ENCODE results near the gene OGG1.

Gene OGG1

DNA sequence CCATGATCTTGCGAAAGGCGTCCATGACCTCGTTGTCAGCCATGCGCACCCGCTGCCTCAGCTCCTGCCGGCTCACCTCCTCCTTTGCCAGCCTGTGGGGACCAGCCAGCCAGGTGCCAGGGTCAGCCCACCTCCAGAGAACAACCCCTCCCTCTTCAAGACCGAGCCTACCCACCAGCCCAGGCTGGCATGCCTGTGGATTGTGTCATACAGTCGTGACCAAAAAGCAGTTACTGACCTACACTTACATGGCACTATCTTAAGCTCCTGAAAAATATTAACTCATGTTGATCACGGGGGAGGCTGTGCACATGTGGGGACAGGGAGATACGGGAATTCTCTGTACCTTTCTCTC lies 30.7 kb downstream of the OGG1 start:
- no peak for DNase-seq
- in situ Hi-C loops (cut with MboI; ENCODE audit: low pct_unique_long_range_greater_than_20kb, low sequenced_read_pairs) = no loop called here

DNA sequence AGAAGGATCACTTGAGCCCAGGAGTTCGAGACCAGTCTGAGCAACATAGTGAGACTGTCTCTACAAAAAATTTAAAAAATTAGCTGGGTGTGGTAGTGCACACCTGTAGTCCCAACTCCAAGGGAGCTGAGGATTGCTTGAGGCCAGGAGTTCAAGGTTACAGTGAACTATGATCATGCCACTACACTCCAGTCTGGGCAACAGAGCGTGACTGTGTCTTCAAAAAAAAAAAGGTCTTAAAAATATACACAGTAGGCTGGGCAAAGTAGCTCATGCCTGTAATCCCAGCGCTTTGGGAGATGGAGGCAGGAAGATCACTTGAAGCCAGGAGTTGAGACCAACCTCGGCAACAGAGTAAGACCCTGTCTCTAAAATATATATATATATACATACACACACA lies 31.2 kb downstream of the OGG1 start:
- peak; percentile 37 for DNase-seq
- in situ Hi-C loops (cut with MboI; ENCODE audit: low pct_unique_long_range_greater_than_20kb, low sequenced_read_pairs) = no loop called here

DNA sequence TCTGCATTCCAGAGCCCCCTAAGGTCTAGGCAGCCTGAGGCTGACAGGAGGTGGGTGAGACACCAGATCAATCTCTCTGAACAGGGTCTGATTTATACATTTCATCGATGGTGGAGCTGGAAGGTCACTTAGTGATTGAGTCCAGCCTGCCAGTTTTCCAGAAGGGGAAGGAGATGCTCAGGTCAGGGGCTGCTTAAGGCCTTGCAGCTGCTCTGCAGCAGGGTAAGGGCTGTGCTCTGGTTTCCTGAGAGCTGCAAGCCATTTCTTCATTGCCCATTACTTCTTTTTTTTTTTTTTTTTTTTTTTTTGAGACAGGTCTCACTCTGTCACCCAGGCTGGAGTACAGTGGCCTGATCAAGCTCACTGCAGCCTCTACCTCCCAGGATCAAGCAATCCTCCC lies 31.8 kb downstream of the OGG1 start:
- no peak for DNase-seq
- in situ Hi-C loops (cut with MboI; ENCODE audit: low pct_unique_long_range_greater_than_20kb, low sequenced_read_pairs) = no loop called here

DNA sequence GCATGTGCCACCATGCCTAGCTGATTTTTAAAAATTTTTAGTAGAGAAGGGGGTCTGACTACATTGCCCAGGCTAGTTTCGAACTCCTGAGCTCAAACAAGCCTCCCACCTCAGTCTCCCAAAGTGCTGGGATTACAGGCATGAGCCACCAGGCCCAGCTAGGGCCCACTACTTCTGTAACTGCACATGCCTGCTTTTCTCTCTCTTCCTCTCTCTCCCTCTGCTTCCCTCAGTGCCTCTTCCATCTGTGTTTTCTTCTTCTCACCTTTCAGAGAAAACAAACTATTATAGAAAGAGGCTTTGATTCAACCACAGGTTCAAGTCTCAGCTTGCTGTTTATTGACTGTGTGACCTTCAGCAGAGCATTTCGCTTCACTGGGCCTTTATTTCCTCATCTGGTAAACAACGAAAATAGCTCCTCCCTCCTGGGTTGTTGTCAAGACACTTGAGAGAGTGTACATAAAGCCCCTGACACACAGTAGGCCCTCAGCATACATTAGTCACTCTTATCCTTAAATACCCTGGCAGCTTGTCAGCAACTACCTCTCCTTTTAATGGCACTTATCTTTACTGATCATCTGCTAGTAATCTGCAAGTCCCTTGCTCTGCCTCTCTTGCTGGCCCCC lies 32.3 kb downstream of the OGG1 start:
- in situ Hi-C loops (cut with MboI; ENCODE audit: low pct_unique_long_range_greater_than_20kb, low sequenced_read_pairs) = no loop called here
- DNase-seq = peak; percentile 30

DNA sequence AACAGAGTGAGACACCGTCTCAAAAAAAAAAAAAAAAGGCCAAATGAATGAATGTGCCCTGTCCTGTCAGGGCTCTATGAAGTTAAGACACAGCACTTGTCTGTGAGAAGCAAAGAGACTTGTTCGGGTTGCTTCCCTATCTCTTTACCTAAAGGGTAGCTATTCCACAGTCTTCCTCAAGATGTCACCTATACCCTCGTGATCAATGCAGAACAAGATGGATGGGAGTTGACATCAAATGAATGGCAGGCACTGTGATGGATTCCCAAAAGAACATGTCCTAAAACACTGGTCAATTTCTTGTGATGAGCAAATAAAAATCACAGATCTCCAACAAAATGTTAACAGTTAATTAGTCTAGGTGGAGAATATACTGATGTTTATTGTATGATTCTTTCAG lies 33.0 kb downstream of the OGG1 start:
- peak; percentile 43 for DNase-seq
- in situ Hi-C loops (cut with MboI; ENCODE audit: low pct_unique_long_range_greater_than_20kb, low sequenced_read_pairs) = no loop called here

- no peak for DNase-seq
- in situ Hi-C loops (cut with MboI; ENCODE audit: low pct_unique_long_range_greater_than_20kb, low sequenced_read_pairs) = no loop called here
These were observed 34.2 kb downstream of the OGG1 start for GRCh38 chr3:9783954-9784353.

- in situ Hi-C loops (cut with MboI; ENCODE audit: low pct_unique_long_range_greater_than_20kb, low sequenced_read_pairs) = no loop called here
- no peak for DNase-seq
These were observed 35.2 kb downstream of the OGG1 start for GRCh38 chr3:9784965-9785364.

DNA sequence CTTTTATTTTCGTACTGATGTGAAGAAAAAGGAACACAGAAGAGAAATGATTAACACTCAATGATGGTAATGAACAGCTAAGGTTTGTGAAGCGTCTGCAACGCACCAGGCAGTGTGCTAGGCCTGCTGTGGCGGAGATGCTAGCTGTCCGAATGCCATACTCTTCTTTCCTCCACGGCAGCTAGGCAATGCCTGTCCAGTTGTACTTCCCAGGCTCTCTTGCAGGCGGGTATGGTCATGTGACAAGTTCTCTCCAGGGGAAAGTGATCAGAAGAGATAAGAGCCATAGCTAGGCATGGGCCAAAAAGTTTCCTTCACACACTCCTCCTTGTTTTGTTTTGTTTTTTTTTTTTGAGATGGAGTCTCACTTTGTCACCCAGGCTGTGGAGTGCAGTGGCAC lies 35.9 kb downstream of the OGG1 start:
- DNase-seq = no peak
- in situ Hi-C loops (cut with MboI; ENCODE audit: low pct_unique_long_range_greater_than_20kb, low sequenced_read_pairs) = no loop called here

DNA sequence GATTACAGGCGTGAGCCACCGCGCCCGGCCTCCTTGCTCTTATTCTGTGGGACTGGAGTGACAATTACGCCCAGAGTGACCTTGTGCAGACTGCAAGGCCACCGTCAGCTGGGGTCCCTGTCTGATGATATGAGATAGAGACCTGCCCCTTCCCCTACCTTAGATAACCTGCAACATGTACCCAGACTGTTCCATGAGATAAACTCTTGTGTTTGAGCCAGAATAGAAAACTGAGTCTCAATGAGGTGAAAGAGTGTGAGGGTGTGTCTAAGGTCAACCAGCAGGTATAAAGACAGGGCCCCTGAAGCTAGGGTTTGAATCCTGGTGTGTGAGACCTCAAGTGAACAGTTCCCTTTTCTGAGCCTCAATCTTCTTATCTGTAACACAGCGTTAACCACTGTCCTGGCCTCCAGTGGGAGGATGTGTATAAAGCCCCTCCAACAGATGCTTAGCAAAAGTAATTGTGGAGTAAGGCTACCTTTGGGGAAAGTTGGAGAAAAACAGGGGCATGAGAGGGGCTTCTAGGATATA lies 36.5 kb downstream of the OGG1 start:
- in situ Hi-C loops (cut with MboI; ENCODE audit: low pct_unique_long_range_greater_than_20kb, low sequenced_read_pairs) = no loop called here
- DNase-seq = peak; percentile 59

DNA sequence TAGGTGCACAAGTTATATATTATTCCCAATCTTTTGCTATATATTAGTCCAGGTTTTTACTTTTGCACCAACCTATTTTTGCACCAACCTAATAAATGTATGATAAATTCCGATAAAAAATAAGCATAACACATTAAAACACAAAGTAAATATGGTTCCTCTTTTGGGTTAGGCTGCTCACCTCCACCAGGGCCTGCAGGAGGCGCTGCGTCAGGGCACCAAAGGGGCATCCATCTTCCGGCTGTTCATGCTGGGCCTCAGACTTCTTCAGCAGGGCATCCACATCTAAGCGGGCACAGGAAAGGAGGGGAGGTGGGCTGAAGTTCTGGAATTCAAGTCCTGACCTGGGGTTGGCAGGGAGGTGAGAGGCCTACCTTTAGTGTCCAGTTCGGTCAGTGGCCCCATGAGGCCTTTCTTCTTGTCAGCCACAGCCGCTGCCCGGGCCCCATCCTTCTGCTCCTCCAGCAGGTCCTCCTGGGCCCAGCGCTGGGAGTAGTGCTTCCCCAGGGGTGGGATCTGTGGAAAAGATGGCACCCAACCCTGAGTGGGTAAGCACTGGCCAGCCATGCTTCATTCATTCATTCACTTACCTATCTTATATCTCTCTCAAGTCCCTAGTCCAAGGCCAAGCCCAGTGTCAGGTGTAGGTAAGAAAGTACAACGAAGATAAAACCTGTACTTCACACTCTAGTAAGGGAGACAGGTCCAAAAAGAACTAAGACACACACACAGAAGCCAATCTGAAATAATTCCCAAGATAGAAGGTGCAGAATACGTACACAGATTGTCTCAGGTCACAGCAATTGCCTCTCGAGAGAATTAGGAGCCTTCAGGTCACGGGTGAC lies 37.3 kb downstream of the OGG1 start:
- peak; percentile 48 for DNase-seq
- in situ Hi-C loops (cut with MboI; ENCODE audit: low pct_unique_long_range_greater_than_20kb, low sequenced_read_pairs) = no loop called here

GRCh38 chr3:9787714-9788113 lies 38.0 kb downstream of the OGG1 start:
- in situ Hi-C loops (cut with MboI; ENCODE audit: low pct_unique_long_range_greater_than_20kb, low sequenced_read_pairs) = no loop called here
- DNase-seq = no peak

DNA sequence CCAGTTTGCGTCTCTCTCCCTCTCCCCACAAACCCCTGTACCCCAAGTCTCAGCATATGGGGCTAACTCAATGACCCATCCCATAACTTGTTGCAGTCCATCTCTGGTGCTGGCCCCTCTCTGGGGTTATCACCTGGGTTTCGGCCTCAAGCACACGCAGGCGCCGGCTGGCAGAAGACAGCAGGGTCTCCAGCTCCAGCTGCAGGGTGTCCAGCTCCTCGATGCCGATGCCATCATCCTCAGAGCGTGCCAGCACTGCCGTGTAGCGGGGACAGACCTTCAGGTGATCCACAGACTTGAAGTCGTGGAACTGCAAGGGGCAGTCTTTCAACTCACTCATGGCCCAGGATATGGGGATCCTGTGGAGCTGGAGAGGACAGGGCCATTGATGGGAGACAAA lies 41.4 kb downstream of the OGG1 start:
- no peak for DNase-seq
- in situ Hi-C loops (cut with MboI; ENCODE audit: low pct_unique_long_range_greater_than_20kb, low sequenced_read_pairs) = no loop called here

- in situ Hi-C loops (cut with MboI; ENCODE audit: low pct_unique_long_range_greater_than_20kb, low sequenced_read_pairs) = no loop called here
- no peak for DNase-seq
These were observed 42.1 kb downstream of the OGG1 start for GRCh38 chr3:9791790-9792404.

- in situ Hi-C loops (cut with MboI; ENCODE audit: low pct_unique_long_range_greater_than_20kb, low sequenced_read_pairs) = no loop called here
- DNase-seq = peak; percentile 97
These were observed 42.8 kb downstream of the OGG1 start, which contains the start of the genes ARPC4 and TADA3 for GRCh38 chr3:9792405-9793160. Gene ARPC4, plus strand, starts transcription at chr3:9793082. Its CDS starts 40 bp downstream, at chr3:9793122. Gene TADA3, minus strand, starts transcription at chr3:9792473. Its CDS starts 1,007 bp downstream, at chr3:9791466.

DNA sequence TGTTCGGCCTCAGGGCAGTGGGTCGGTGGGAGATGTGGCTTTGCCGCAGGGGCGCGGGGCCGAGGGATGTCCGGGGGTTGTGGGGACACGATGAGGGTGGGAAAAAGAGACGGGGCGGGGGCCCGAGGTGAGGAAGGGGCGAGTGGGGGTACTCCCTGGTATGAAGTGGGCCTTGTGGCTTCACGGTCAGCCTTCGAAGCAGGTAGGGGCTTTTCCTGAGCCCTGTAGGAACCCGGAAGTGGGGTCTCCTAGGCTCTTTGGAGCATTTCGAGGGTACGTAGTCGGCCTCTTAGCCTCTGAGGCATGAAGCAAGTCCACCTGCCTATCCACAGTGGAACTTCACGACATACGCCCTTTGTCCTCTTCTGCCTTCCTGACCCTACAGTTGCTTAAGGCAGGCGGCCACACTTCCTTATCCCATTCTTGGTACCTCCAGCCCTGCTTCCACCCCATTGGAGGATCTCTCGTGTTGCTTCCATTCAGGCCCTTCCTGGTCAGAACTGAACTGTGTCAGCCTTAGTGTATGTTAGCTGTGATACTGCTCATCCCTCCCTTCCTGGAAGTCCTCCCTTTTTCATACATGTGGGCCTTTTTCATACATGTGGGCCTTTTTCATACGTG lies 43.5 kb downstream of the OGG1 start:
- DNase-seq = peak; percentile 47
- in situ Hi-C loops (cut with MboI; ENCODE audit: low pct_unique_long_range_greater_than_20kb, low sequenced_read_pairs) = no loop called here

GRCh38 chr3:9794400-9794799 lies 44.6 kb downstream of the OGG1 start:
- in situ Hi-C loops (cut with MboI; ENCODE audit: low pct_unique_long_range_greater_than_20kb, low sequenced_read_pairs) = no loop called here
- no peak for DNase-seq

- in situ Hi-C loops (cut with MboI; ENCODE audit: low pct_unique_long_range_greater_than_20kb, low sequenced_read_pairs) = no loop called here
- no peak for DNase-seq
These were observed 45.5 kb downstream of the OGG1 start for GRCh38 chr3:9795207-9795606.

DNA sequence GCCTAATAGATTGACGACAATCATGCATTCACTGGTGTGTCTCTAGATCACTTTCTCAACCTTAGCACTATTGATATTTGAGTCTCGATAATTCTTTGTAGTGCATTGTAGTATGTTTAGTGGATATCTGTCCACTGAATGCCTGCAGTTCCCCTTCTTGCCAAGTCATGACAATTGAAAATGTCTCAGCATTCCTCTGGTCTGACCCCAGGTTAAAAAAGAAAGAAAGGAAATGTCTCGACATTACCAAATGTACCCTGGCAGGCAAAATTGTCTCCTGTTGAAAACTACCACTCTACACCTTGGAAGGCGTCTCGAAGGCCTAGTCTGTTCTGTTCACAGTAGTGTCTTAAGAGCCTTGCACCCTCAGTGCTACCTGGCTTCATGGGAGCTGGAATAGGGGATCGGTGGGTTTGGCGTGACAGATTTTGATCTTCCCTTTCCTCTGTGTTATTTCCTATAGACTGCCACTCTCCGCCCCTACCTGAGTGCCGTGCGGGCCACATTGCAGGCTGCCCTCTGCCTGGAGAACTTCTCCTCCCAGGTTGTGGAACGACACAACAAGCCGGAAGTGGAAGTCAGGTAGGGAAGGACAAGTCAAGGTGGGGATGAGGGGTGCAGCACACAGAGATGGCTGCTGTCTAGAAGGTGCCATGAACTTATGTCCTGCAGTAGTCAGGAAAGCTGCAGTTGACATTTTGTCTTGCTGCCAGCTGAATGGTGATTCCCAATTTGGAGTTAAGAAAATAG lies 47.6 kb downstream of the OGG1 start:
- in situ Hi-C loops (cut with MboI; ENCODE audit: low pct_unique_long_range_greater_than_20kb, low sequenced_read_pairs) = no loop called here
- no peak for DNase-seq
